Ovary (tissue), 9 donors: ENCODE results near the gene SERPINH1. TPM values are rescaled to one million over a fixed set of nuclear protein-coding genes. Genes with fewer than 3 reads are reported as not detected.
A peak's percentile ranks its signal among the peaks of the same experiment; 100 is the strongest.

Experiments
- DNase-seq, 5 donors: peaks; one replicate each; pipeline ENCODE4 v3.0.0-alpha.2; 2019 to 2020
- H3K27ac ChIP-seq, 2 donors: fragments of 200-600 bp; one replicate each; pipeline versions ENCODE4 v1.5.1 to v1.8.0; 2019 to 2022
- H3K27me3 ChIP-seq: fragments of 200-600 bp; one replicate; pipeline ENCODE4 v1.8.0; 2022
- H3K36me3 ChIP-seq: fragments of 200-600 bp; sonication (generic); one replicate; pipeline ENCODE4 v1.5.1; 2019
- H3K4me1 ChIP-seq: one replicate; pipeline ENCODE4 v1.8.1; 2013; ENCODE audit warnings: mild to moderate bottlenecking, moderate library complexity; ENCODE audit not compliant: insufficient read depth
- H3K4me3 ChIP-seq: fragments of 200-600 bp; sonication (generic); one replicate; pipeline ENCODE4 v1.5.1; 2017
- H3K9me3 ChIP-seq, 2 donors: fragments of 200-600 bp in 1 of 2; sonication (generic) in 1 of 2; one replicate each; pipeline versions ENCODE4 v1.5.1 to v1.8.1; 2013 to 2019; ENCODE audit warnings: mild to moderate bottlenecking in 1 of 2, moderate library complexity in 1 of 2
- EP300 ChIP-seq: sonication (generic); formaldehyde crosslinking; IDR thresholded peaks from one replicate; pipeline ENCODE4 v1.6.1; 2017; ENCODE audit warnings: antibody characterized with exemption
- POLR2A ChIP-seq: fragments of 450-650 bp; IDR thresholded peaks from one replicate; pipeline ENCODE4 v1.6.1; 2017; ENCODE audit warnings: antibody characterized with exemption, mild to moderate bottlenecking, moderate library complexity
- WGBS, 3 donors: extraction: QIAGEN DNeasy Blood & Tissue Kit in 1 of 3; methylation state at CpG; one replicate each; pipeline versions ENCODE4 v1.1.5 to v1.1.7; 2013 to 2017; 5-methylcytosine and 5-hydroxymethylcytosine counted together
- intact Hi-C, 4 donors: fragments of 100-400 bp; cut with DNase I; formaldehyde crosslinking; loops; one replicate each; pipeline versions ENCODE4 v1.11.0 to v1.15.1; 2022 to 2023
- polyA plus RNA-seq, 2 donors: library from polyadenylated mRNA; stranded (reverse); fragments of 200-250 nt in 1 of 2; fragments of 350-450 nt in 1 of 2; fragmentation: Illumina TruSeq in 1 of 2; extraction: RNeasy Lipid Tissue Mini Kit (QIAGEN cat#74804) in 1 of 2; gene quantifications; one replicate each; pipeline ENCODE4 v1.2.3, GENCODE V29; 2013 to 2014
- total RNA-seq, 7 donors: library from RNA; depleted of rRNA in 2 of 7; stranded (reverse); fragments of >200 nt in 2 of 7; fragmentation: NEBNext Ultra II Directional in 3 of 7; extraction: Animal tissue kit (Norgen Biotek cat#: 25700) in 3 of 7; gene quantifications; one replicate each; pipeline versions ENCODE4 v1.1.0 to v1.2.4, GENCODE V29; 2016 to 2023
- TF ChIP-seq, protein P1 (sequence below), 3 donors: fragments of 450-650 bp in 2 of 3; fragments of 200-600 bp in 1 of 3; IDR thresholded peaks; one replicate each; pipeline versions ENCODE4 v1.5.1 to v1.8.0; 2016 to 2022; ENCODE audit warnings: antibody characterized with exemption in 3 of 3, mild to moderate bottlenecking in 1 of 3
- donor health status: DM: no; HTN: no; CAD: no; lungs with moderate emphysema.
- donor health status: DM: no; HTN: no; CAD: no.
- donor health status: Bipolar disorder and iron deficiency.
- donor health status: DM: yes; HTN: yes; CAD: no.
- donor health status: DM: no; HTN: no; CAD: no.
- donor health status: DM: yes; HTN: yes; CAD: no.

SERPINH1 gene
- total and polyA plus RNA-seq, 9 donors: 122 to 289 (median 183) TPM

DNA sequence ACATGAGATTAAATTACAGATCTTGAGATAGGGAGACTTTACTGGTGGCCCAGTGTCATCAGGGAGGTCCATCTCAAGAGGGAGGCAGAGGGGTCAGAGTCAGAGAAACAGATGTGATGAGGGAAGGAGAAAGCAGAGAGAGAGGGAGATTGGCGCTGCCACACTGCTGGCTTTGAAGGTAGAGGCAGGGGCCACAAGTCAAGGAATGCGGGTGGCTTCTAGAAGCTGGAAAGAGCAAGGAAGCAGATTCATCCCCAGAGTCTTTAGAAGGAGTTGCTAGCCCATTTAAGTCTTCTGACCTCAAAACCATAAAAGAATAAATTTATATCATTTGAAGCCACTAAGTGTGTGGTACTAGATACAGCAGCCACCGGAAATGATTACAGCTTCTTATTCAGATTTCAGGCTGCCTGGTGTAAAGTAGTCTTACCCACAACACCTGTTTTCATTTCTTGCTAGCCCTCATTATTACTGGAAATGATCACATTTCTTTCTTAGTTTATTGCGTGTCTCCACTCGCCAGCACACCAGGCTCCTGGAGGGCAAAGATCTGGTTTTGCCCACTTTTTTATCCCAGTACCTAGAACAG is 12.6 kb upstream of the SERPINH1 start:
- Histone ChIP-seq H3K27me3 (no peaks in the 10 kb centered on the region), H3K36me3 (no peaks in the 10 kb centered on the region), H3K4me3 (no peak overlapping the region), H3K9me3 (no peaks in the 10 kb centered on the region), H3K27ac (no peak overlapping the region), H3K4me1 (peaks cover 10% of the 10 kb centered on the region)
- intact Hi-C loops: loop anchor here (2.0 to 10.0 kb wide), 7 partner anchors 33 to 265 kb away; partner anchors contain the start of genes MAP6 (in 2 of the 4), DGAT2 (in 1 of the 4) and UVRAG (in 1 of the 4)
- no peak for DNase-seq
- TF ChIP-seq POLR2A (no peak), EP300 (no peak)
- TF ChIP-seq, protein P1, sequence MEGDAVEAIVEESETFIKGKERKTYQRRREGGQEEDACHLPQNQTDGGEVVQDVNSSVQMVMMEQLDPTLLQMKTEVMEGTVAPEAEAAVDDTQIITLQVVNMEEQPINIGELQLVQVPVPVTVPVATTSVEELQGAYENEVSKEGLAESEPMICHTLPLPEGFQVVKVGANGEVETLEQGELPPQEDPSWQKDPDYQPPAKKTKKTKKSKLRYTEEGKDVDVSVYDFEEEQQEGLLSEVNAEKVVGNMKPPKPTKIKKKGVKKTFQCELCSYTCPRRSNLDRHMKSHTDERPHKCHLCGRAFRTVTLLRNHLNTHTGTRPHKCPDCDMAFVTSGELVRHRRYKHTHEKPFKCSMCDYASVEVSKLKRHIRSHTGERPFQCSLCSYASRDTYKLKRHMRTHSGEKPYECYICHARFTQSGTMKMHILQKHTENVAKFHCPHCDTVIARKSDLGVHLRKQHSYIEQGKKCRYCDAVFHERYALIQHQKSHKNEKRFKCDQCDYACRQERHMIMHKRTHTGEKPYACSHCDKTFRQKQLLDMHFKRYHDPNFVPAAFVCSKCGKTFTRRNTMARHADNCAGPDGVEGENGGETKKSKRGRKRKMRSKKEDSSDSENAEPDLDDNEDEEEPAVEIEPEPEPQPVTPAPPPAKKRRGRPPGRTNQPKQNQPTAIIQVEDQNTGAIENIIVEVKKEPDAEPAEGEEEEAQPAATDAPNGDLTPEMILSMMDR (IDR thresholded peaks at IDR 0.05): no peak
- 95 to 98% (median 96%) methylated on average over 5 of the region's 5 CpGs for WGBS, 3 donors

DNA sequence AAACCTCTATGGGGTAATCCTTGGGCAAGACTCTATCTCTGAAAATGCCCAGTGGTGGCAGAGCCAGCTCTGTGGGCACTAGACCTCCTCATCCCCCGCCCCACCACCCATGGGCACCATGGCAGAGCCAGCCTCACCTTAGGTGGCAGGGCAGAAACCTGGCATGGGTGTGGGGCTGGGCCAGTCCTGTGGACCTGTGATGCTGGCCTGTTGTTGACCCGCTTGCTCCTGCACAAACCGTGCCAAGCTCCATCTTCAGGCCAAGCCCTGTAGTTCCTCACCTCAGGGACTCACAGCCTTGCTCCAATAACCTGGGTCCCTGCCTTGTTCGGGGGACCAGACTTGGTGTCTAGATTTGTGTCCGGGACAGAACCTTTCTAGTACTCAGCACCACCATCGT is 8.9 kb upstream of the SERPINH1 start:
- intact Hi-C loops: no loop called here
- H3K9me3 ChIP-seq: no peaks in the 10 kb centered on the region
- H3K27me3 ChIP-seq: no peaks in the 10 kb centered on the region
- WGBS, 3 donors: 80 to 82% (median 81%) methylated on average over 6 of the region's 6 CpGs
- no peaks in the 10 kb centered on the region for H3K36me3 ChIP-seq
- DNase-seq: peak in 2 of 5 donors; percentile 46 to 50
- no peak overlapping the region for H3K4me3 ChIP-seq
- no peak for TF ChIP-seq POLR2A
- TF ChIP-seq, protein P1 (IDR thresholded peaks at IDR 0.05): no peak
- no peak for TF ChIP-seq EP300
- peak overlapping the region in 1 of 2 donors; percentile 71 for H3K27ac ChIP-seq
- H3K4me1 ChIP-seq: peaks cover 22% of the 10 kb centered on the region

DNA sequence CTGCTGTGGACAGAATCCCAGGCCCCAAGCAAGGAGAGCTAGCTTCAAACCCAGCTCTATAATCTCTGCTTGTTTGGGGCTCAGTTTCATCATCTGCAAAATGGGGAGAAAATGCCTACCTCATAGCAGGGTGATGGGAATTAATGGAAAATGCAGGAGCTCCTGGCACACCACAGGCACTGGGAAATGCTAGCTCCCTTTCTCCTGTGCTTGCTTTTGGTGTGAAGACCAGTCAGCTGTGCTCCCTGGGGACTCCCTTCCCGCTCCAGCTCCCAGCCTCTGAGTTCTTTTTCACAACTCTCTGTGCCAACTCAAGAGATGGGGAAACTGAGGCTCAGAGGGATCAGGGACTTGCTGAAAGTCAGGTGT is 8.2 kb upstream of the SERPINH1 start:
- DNase-seq: no peak
- TF ChIP-seq POLR2A (no peak), EP300 (no peak)
- TF ChIP-seq, protein P1 (IDR thresholded peaks at IDR 0.05): peak in 1 of 3 donors; percentile 17
- peak overlapping the region; percentile 36 to 71 for H3K27ac ChIP-seq
- no peaks in the 10 kb centered on the region for H3K36me3 ChIP-seq
- H3K4me1 ChIP-seq: peaks cover 27% of the 10 kb centered on the region
- no peak overlapping the region for H3K4me3 ChIP-seq
- 0 to 5% (median 0%) methylated on average over 1 of the region's 1 CpG for WGBS, 3 donors
- intact Hi-C loops: no loop called here
- H3K27me3 ChIP-seq: no peaks in the 10 kb centered on the region
- no peaks in the 10 kb centered on the region for H3K9me3 ChIP-seq

DNA sequence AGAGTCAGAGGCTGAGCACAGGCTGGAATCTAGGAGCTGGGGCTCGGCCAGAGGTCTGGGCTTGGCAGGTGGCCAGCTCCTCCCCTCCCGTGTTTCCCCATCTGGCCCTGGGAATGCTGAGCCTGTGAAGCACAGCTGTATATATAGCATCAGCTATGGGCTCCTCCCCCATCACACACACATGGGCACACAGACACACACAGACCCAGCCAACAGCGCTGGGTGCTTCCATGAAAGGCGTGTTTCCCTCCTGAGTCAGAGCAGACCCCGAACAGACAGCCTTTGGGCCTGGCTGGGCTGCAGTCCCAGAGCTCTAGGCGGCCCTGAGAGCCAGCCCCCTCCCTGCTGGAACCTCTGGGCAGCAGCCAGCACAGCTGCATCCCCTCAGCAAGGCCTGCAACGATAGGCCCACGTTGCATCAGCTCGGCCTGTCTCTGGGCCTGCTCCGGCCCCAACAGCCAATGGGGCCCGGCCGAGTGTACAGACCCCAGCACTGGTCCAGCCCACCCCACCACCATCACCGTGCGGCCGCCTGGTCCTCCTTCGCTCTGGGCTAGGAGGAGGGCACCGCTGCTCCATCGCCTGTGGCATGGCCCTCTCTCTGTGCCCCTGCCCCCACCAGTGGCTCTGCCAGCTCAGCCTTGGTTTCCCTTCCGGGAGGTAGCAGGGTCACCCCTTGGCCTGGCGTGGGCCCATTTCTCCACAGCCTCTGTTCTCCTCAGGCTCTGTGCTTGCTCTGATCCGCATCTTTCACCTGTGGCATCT is 7.6 kb upstream of the SERPINH1 start:
- WGBS, 3 donors: 4 to 10% (median 5%) methylated on average over 18 to 21 of the region's 21 CpGs
- Histone ChIP-seq H3K9me3 (no peaks in the 10 kb centered on the region), H3K4me1 (peaks cover 30% of the 10 kb centered on the region), H3K27ac (peak overlapping the region; percentile 69 to 98), H3K27me3 (no peaks in the 10 kb centered on the region), H3K4me3 (peak overlapping the region; percentile 26), H3K36me3 (no peaks in the 10 kb centered on the region)
- TF ChIP-seq POLR2A: peak; percentile 71
- TF ChIP-seq, protein P1 (IDR thresholded peaks at IDR 0.05): no peak
- peak; percentile 51 for TF ChIP-seq EP300
- intact Hi-C loops: no loop called here
- DNase-seq: peak; percentile 98 to 99 (median 99)
